Transverse colon (tissue), 4 donors: ENCODE results near the gene FAIM2. TPM values are rescaled to one million over a fixed set of nuclear protein-coding genes. Genes with fewer than 3 reads are reported as not detected.

Experiments used
- DNase-seq: peaks from one replicate; pipeline ENCODE4 v3.0.0-alpha.2; 2019
- H3K27ac ChIP-seq, 4 donors: fragments of 200-600 bp; sonication (generic); 2 replicates each; pipeline ENCODE4 v1.5.1; 2016 to 2018; ENCODE audit warnings: inconsistent platforms in 4 of 4
- H3K27me3 ChIP-seq: fragments of 200-600 bp; sonication (generic); 2 replicates; pipeline ENCODE4 v1.5.1; 2017; ENCODE audit warnings: inconsistent platforms
- H3K36me3 ChIP-seq, 4 donors: fragments of 200-600 bp; sonication (generic); 2 replicates each; pipeline ENCODE4 v1.5.1; 2017 to 2019; ENCODE audit warnings: inconsistent platforms in 4 of 4
- H3K4me1 ChIP-seq, 4 donors: fragments of 200-600 bp; sonication (generic); 2 replicates each; pipeline ENCODE4 v1.5.1; 2017 to 2020; ENCODE audit warnings: inconsistent platforms in 4 of 4
- H3K4me3 ChIP-seq, 4 donors: fragments of 200-600 bp; sonication (generic); 1 replicate in 1 of 4; 2 replicates in 3 of 4; pipeline versions ENCODE4 v1.5.1 to v1.6.1; 2017 to 2019; ENCODE audit warnings: inconsistent platforms in 4 of 4
- H3K9me3 ChIP-seq, 2 donors: fragments of 200-600 bp; sonication (generic); 2 replicates each; pipeline ENCODE4 v1.5.1; 2017 to 2019; ENCODE audit warnings: inconsistent platforms in 2 of 2
- CTCF ChIP-seq, 5 experiments: fragments of 200-600 bp in 3 of 5; fragments of 450-650 bp in 2 of 5; sonication (generic) in 3 of 5; IDR thresholded peaks; 1 replicate in 2 of 5; 2 replicates in 3 of 5; pipeline ENCODE4 v1.5.1; 2016 to 2017; ENCODE audit warnings: antibody characterized with exemption in 5 of 5, inconsistent platforms in 3 of 5, mild to moderate bottlenecking in 2 of 5, moderate library complexity in 1 of 5
- EP300 ChIP-seq: sonication (generic); formaldehyde crosslinking; IDR thresholded peaks from one replicate; pipeline ENCODE4 v1.6.1; 2017; ENCODE audit warnings: antibody characterized with exemption, low read depth
- POLR2A ChIP-seq: fragments of 450-650 bp; IDR thresholded peaks from one replicate; pipeline ENCODE4 v1.6.1; 2016; ENCODE audit warnings: antibody characterized with exemption, mild to moderate bottlenecking, moderate library complexity
- POLR2AphosphoS5 ChIP-seq, 3 donors: sonication (generic); formaldehyde crosslinking; IDR thresholded peaks; one replicate each; pipeline ENCODE4 v1.6.1; 2016; ENCODE audit warnings: antibody characterized with exemption in 3 of 3
- WGBS, 2 donors: methylation state at CpG; one replicate each; pipeline ENCODE4 v1.1.5; 2018; ENCODE audit warnings: low coverage in 1 of 2; 5-methylcytosine and 5-hydroxymethylcytosine counted together
- in situ Hi-C, 4 donors: fragments of 200-750 bp; cut with MboI; loops; one replicate each; pipeline versions ENCODE4 v1.15.0 to v1.15.1; 2017; ENCODE audit warnings: low sequenced_read_pairs in 3 of 4, low pct_ligation_motif_present in 1 of 4, low pct_unique_long_range_greater_than_20kb in 1 of 4
- intact Hi-C: fragments of 100-400 bp; cut with DNase I; formaldehyde crosslinking; loops from one replicate; pipeline ENCODE4 v1.15.1; 2023; ENCODE audit warnings: low total_unique reads
- total RNA-seq, 4 donors: library from RNA; depleted of rRNA; stranded (reverse); fragments of >200 nt; gene quantifications; one replicate each; pipeline ENCODE4 v1.1.0, GENCODE V29; 2016

The FAIM2 gene
- total RNA-seq, 4 donors from 2014 or later, result 1.5 to 2.8 (median 2.5) TPM

GRCh38 chr12:49951411-49952240 is 47.9 kb upstream of the FAIM2 start:
- in situ Hi-C loops (loop anchor here in 1 of 4 donors (25.0 kb wide), 1 partner anchor 236 kb away; no protein-coding TSS in a partner anchor), intact Hi-C loops (no loop called here)
- Histone ChIP-seq H3K27me3 (peaks cover 31% of the 10 kb centered on the region), H3K27ac (no peak overlapping the region), H3K9me3 (no peaks in the 10 kb centered on the region), H3K4me3 (no peak overlapping the region), H3K4me1 (no peaks in the 10 kb centered on the region), H3K36me3 (no peaks in the 10 kb centered on the region)
- DNase-seq, result no peak
- TF ChIP-seq POLR2A (no peak), POLR2AphosphoS5 (IDR thresholded peaks at IDR 0.05) (no peak), CTCF (IDR thresholded peaks at IDR 0.05) (no peak), EP300 (no peak)
- 72% methylated on average over 14 of the region's 14 CpGs; no CpG with 5 or more reads in 1 of the 2 donors for WGBS, 2 donors

GRCh38 chr12:49950273-49951251 is 46.9 kb upstream of the FAIM2 start, which contains the start of gene AQP2:
Gene AQP2, plus strand, starts transcription at chr12:49950737. Its CDS starts 94 bp downstream, at chr12:49950831.
- H3K27ac ChIP-seq, result no peak within 1 kb of the TSS
- H3K27me3 ChIP-seq, result peaks cover 22% of the 10 kb centered on the region
- H3K4me3 ChIP-seq, result no peak within 1 kb of the TSS
- H3K36me3 ChIP-seq, result no peaks in the 10 kb centered on the region
- H3K9me3 ChIP-seq, result no peaks in the 10 kb centered on the region
- WGBS, 2 donors, result 80 to 87% methylated on average over 2 to 31 of the region's 32 CpGs
- intact Hi-C loops (no loop called here), in situ Hi-C loops (loop anchor here in 1 of 4 donors (25.0 kb wide), 1 partner anchor 237 kb away; no protein-coding TSS in a partner anchor)
- H3K4me1 ChIP-seq, result peaks cover 0 to 9% (median 7%) of the 10 kb centered on the region in 4 donors
- DNase-seq, result no peak
- TF ChIP-seq CTCF (IDR thresholded peaks at IDR 0.05) (no peak), EP300 (no peak), POLR2A (no peak), POLR2AphosphoS5 (IDR thresholded peaks at IDR 0.05) (no peak)

GRCh38 chr12:49949866-49950265 is 46.2 kb upstream of the FAIM2 start:
- H3K27me3 ChIP-seq, result peaks cover 15% of the 10 kb centered on the region
- no peak for DNase-seq
- intact Hi-C loops, result no loop called here
- peaks cover 0 to 13% (median 10%) of the 10 kb centered on the region in 4 donors for H3K4me1 ChIP-seq
- no peaks in the 10 kb centered on the region for H3K9me3 ChIP-seq
- in situ Hi-C loops, result loop anchor here in 1 of 4 donors (25.0 kb wide), 1 partner anchor 237 kb away; no protein-coding TSS in a partner anchor
- no peak overlapping the region for H3K27ac ChIP-seq
- no peak overlapping the region for H3K4me3 ChIP-seq
- 89% methylated on average over 3 of the region's 3 CpGs; no CpG with 5 or more reads in 1 of the 2 donors for WGBS, 2 donors
- H3K36me3 ChIP-seq, result no peaks in the 10 kb centered on the region
- TF ChIP-seq POLR2A, result no peak
- TF ChIP-seq POLR2AphosphoS5 (IDR thresholded peaks at IDR 0.05), result no peak
- TF ChIP-seq CTCF (IDR thresholded peaks at IDR 0.05), result no peak
- no peak for TF ChIP-seq EP300
